Endothelial cell (in vitro differentiated cells): ENCODE results near the gene TP53TG3D. TPM values are rescaled to one million over a fixed set of nuclear protein-coding genes. Genes with fewer than 3 reads are reported as not detected.
"Not testable (repeated sequence)": the region's sequence is repeated elsewhere in the genome, so short reads cannot be mapped to it uniquely, and the experiment has no call there.

Experiments used
- DNase-seq: peaks from one replicate; pipeline ENCODE4 v3.0.0; 2021; ENCODE audit warnings: low spot score
- H3K27ac Mint-ChIP-seq: one replicate; pipeline ENCODE4 v1.8.0; 2021; ENCODE audit warnings: mixed read lengths, inconsistent platforms; ENCODE audit not compliant: unreplicated experiment
- H3K27me3 Mint-ChIP-seq: one replicate; pipeline ENCODE4 v1.8.0; 2021; ENCODE audit warnings: mild to moderate bottlenecking, moderate library complexity, mixed read lengths, inconsistent platforms; ENCODE audit not compliant: unreplicated experiment
- H3K36me3 Mint-ChIP-seq: one replicate; pipeline ENCODE4 v1.8.0; 2021; ENCODE audit warnings: mild to moderate bottlenecking, low read depth, mixed read lengths, inconsistent platforms; ENCODE audit not compliant: unreplicated experiment
- H3K4me1 Mint-ChIP-seq: one replicate; pipeline ENCODE4 v1.8.0; 2021; ENCODE audit warnings: mild to moderate bottlenecking, mixed read lengths, inconsistent platforms; ENCODE audit not compliant: unreplicated experiment
- H3K4me3 Mint-ChIP-seq: one replicate; pipeline ENCODE4 v1.8.0; 2021; ENCODE audit warnings: mild to moderate bottlenecking, mixed read lengths, inconsistent platforms; ENCODE audit not compliant: unreplicated experiment
- H3K9me3 Mint-ChIP-seq: one replicate; pipeline ENCODE4 v1.8.0; 2021; ENCODE audit warnings: mixed read lengths, inconsistent platforms; ENCODE audit not compliant: unreplicated experiment
- long read RNA-seq: library from polyadenylated mRNA; unstranded; transcript quantifications from one replicate; pipeline ENCODE4 v2.0.0, GENCODE V29; 2020; ENCODE audit not compliant: unreplicated experiment
- total RNA-seq: library from RNA; stranded (reverse); fragmentation: NEBNext Ultra II Directional; extraction: Animal tissue kit (Norgen Biotek cat#: 25700); gene quantifications from one replicate; pipeline ENCODE4 v1.2.1, GENCODE V29; 2021; ENCODE audit not compliant: unreplicated experiment

Gene TP53TG3D
- total RNA-seq, result not detected
- long read RNA-seq, result 0 reads

GRCh38 chr16:32252986-32253385 is at the start of gene TP53TG3D:
TSS of gene TP53TG3D (plus strand) at chr16:32253286. CDS start at chr16:32253354, 68 bp downstream.
- H3K9me3 Mint-ChIP-seq, H3K4me3 Mint-ChIP-seq, H3K27me3 Mint-ChIP-seq, DNase-seq, H3K36me3 Mint-ChIP-seq, H3K27ac Mint-ChIP-seq, H3K4me1 Mint-ChIP-seq: not testable (repeated sequence)

GRCh38 chr16:32253507-32253906 is 421 bp downstream of the TP53TG3D start:
- not testable (repeated sequence) for H3K27ac Mint-ChIP-seq, DNase-seq, H3K36me3 Mint-ChIP-seq, H3K4me1 Mint-ChIP-seq, H3K9me3 Mint-ChIP-seq, H3K27me3 Mint-ChIP-seq, H3K4me3 Mint-ChIP-seq

GRCh38 chr16:32261526-32261925 is 8.4 kb downstream of the TP53TG3D start:
- H3K27me3 Mint-ChIP-seq, H3K27ac Mint-ChIP-seq, H3K9me3 Mint-ChIP-seq, H3K36me3 Mint-ChIP-seq, H3K4me3 Mint-ChIP-seq, H3K4me1 Mint-ChIP-seq, DNase-seq: not testable (repeated sequence)

GRCh38 chr16:32263552-32263951 is 10.5 kb downstream of the TP53TG3D start:
- H3K36me3 Mint-ChIP-seq, H3K9me3 Mint-ChIP-seq, H3K27me3 Mint-ChIP-seq, H3K4me1 Mint-ChIP-seq, H3K4me3 Mint-ChIP-seq, H3K27ac Mint-ChIP-seq, DNase-seq: not testable (repeated sequence)

GRCh38 chr16:32281910-32282309 is 28.8 kb downstream of the TP53TG3D start:
- H3K27me3 Mint-ChIP-seq, H3K4me3 Mint-ChIP-seq, H3K27ac Mint-ChIP-seq, H3K9me3 Mint-ChIP-seq, DNase-seq, H3K36me3 Mint-ChIP-seq, H3K4me1 Mint-ChIP-seq: not testable (repeated sequence)

GRCh38 chr16:32283024-32283423 is 29.9 kb downstream of the TP53TG3D start:
- H3K27me3 Mint-ChIP-seq, DNase-seq, H3K27ac Mint-ChIP-seq: not testable (repeated sequence)

GRCh38 chr16:32283917-32284495 is 30.9 kb downstream of the TP53TG3D start:
- not testable (repeated sequence) for H3K27me3 Mint-ChIP-seq, H3K4me3 Mint-ChIP-seq, H3K27ac Mint-ChIP-seq, H3K36me3 Mint-ChIP-seq, DNase-seq, H3K4me1 Mint-ChIP-seq, H3K9me3 Mint-ChIP-seq

More at GRCh38 chr16:32283024-32283423, 29.9 kb downstream of the TP53TG3D start:
- H3K4me3 Mint-ChIP-seq, H3K9me3 Mint-ChIP-seq, H3K36me3 Mint-ChIP-seq, H3K4me1 Mint-ChIP-seq: not testable (repeated sequence)

GRCh38 chr16:32284800-32285796 is 32.0 kb downstream of the TP53TG3D start:
- H3K4me3 Mint-ChIP-seq, DNase-seq, H3K36me3 Mint-ChIP-seq, H3K4me1 Mint-ChIP-seq, H3K27ac Mint-ChIP-seq, H3K9me3 Mint-ChIP-seq, H3K27me3 Mint-ChIP-seq: not testable (repeated sequence)

GRCh38 chr16:32286193-32286592 is 33.1 kb downstream of the TP53TG3D start:
- DNase-seq, H3K9me3 Mint-ChIP-seq, H3K27ac Mint-ChIP-seq, H3K4me3 Mint-ChIP-seq, H3K36me3 Mint-ChIP-seq, H3K27me3 Mint-ChIP-seq, H3K4me1 Mint-ChIP-seq: not testable (repeated sequence)

- H3K27ac Mint-ChIP-seq, H3K4me3 Mint-ChIP-seq, H3K36me3 Mint-ChIP-seq, DNase-seq, H3K4me1 Mint-ChIP-seq, H3K27me3 Mint-ChIP-seq, H3K9me3 Mint-ChIP-seq: not testable (repeated sequence)
These were observed 34.7 kb downstream of the TP53TG3D start for GRCh38 chr16:32287743-32288142.

GRCh38 chr16:32289197-32289596 is 36.1 kb downstream of the TP53TG3D start:
- not testable (repeated sequence) for H3K27ac Mint-ChIP-seq, H3K36me3 Mint-ChIP-seq, DNase-seq, H3K9me3 Mint-ChIP-seq, H3K4me1 Mint-ChIP-seq, H3K27me3 Mint-ChIP-seq, H3K4me3 Mint-ChIP-seq

GRCh38 chr16:32302776-32303175 is 49.7 kb downstream of the TP53TG3D start:
- DNase-seq, H3K4me3 Mint-ChIP-seq, H3K36me3 Mint-ChIP-seq, H3K27ac Mint-ChIP-seq, H3K9me3 Mint-ChIP-seq, H3K27me3 Mint-ChIP-seq, H3K4me1 Mint-ChIP-seq: not testable (repeated sequence)
